D341Med (cell line): ENCODE data around the gene PANK1.
"Not testable (repeated sequence)": the region's sequence is repeated elsewhere in the genome, so short reads cannot be mapped to it uniquely, and the experiment has no call there.

Experiments
- DNase-seq: peaks from one replicate; pipeline ENCODE4 v3.0.0; 2012; ENCODE audit warnings: low spot score

Gene PANK1

DNA sequence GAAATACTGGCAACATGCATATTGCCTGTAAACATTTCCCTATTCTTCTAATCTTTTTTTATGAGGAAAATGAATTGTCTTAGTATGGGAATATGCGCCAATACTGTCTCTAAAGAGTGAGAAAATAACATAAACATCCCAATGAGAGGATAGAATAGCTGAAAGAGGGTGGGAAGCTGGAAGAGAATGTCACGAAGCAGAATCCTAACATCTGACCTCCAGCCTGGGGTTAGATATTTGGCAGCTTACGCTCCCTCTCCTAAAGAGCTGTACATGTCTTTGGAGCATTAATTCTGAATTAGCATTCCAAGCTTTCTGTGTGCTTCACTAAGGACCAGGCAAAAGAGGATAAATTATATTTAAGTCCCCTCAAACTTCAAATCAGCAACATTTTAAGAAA lies 78.0 kb downstream of the PANK1 start:
- DNase-seq = no peak

GRCh38 chr10:89566095-89566950 lies 78.7 kb downstream of the PANK1 start:
- no peak for DNase-seq

DNA sequence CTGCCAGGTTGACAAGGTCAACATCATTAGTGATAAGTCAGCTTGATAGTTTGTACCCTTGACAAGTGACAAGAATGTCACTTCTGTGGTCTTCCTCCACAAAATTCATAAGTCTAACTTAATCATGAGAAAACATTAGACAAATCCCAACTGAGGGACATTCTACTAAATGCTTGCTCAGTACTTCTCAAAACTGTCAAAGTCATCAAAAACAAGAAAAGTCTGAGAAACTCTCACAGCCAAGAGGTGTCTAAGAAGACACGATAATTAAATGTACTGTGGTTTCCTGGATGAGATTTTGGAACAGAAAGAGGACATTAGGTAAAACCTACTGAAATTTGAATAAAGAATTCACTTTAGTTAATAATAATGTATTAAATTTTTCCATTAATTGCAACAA lies 79.9 kb downstream of the PANK1 start:
- DNase-seq = no peak

DNA sequence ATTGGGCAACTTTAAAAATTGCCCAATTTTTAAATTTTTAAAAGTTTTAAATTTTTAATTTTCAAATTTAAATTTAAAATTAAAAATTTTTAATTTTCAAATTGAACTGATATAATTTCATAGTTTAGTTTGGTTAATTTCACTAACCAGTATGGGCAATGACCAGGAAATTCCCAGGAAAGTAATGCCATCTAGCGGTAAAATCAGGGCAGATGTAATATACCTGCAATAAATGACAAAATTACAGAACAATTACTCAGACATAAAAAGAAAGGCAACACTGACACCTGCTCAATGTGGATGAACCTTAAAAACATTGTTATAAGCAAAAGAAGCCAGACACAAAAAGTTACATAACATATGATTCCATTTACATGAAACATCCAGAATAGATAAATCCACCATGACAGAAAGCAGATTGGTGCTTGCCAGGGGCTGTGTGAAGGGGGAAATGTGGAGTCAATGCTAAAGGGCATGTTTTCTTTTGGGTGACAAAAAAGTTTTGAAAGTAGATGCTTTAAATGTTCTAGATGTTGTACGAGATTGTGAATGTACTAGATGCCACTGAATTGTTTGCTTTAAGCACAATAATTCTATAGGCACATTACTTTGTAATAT lies 81.1 kb downstream of the PANK1 start:
- peak; percentile 29 for DNase-seq

DNA sequence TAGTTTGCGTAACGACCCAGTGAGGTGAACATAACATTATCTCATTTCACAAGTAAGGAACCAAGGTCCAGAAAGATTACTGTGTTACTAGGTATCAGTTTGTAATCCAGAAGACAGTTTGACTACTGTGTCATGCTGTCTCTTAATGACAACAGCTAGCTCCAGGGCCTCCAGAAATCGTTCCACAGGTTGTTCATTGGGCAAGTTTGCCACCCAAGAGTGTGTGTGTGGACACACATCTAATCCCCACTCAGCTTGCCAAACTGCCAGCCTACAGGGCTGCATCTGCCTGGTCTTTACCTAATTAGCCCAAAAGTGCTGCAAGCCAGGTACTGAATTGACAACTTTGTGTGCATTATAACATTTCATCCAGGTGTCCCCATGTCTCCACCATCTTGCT lies 81.7 kb downstream of the PANK1 start:
- DNase-seq = no peak

GRCh38 chr10:89556600-89556999 lies 88.4 kb downstream of the PANK1 start:
- no peak for DNase-seq

GRCh38 chr10:89555688-89556445 lies 89.2 kb downstream of the PANK1 start:
- DNase-seq = no peak

GRCh38 chr10:89554433-89554832 lies 90.6 kb downstream of the PANK1 start:
- DNase-seq = no peak

GRCh38 chr10:89553064-89553734 lies 91.8 kb downstream of the PANK1 start:
- DNase-seq = no peak

DNA sequence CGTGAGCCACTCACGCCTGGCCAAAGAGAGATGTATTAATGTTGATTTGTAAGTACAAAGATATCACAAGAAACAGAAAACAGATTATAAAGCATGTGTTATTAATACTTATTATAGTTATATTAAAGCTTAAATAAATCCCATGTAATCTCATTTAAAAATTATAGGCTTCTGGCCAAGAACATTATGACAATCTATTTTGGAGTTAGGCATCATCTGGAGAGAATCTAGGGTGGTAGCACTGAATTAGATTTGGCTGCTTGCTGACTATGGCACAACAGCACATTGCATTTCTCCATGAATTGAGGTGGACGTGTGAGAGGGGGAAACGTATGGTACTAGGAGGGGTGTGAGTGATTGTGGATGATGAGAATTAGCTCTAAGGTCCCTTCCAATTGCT lies 92.8 kb downstream of the PANK1 start:
- no peak for DNase-seq

DNA sequence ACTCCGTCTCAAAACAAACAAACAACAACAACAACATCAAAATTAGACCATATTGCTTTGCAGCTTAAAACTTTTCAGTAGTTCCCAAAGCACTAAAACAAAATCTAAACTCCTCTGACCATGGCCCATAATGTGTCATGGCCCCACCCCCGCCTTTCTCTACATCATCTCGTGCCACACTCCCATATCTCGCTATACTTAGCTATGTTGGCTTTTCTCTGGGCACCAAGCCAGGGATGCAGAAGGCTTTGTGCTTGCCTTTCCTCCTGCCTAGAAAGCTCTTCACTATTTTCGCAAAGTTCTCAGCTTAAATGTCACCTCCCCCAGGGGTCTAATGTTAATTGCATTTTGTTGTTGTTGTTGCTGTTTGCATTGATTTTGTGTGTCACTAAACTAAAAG lies 94.5 kb downstream of the PANK1 start:
- no peak for DNase-seq

DNA sequence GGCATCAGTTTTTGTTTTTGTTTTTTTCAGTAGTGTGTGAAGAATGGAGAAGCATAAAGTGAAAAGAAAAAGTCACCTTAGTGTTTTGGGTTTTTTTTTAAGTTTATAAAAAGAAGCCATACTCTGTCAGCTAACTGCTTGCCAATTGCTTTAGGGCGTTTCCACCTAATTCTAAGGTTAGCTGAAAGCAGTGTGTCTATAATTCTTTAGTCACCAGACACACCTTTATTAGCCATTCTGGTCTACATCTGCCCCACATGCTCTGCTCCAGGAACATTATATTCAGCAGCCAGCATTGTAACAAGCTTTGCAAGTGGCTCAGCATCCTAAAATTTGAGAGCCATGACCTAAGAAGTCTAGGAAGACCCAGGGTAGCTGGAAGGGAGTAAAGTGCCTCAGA lies 95.5 kb downstream of the PANK1 start:
- no peak for DNase-seq

- no peak for DNase-seq
These were observed 96.4 kb downstream of the PANK1 start for GRCh38 chr10:89548673-89549072.

DNA sequence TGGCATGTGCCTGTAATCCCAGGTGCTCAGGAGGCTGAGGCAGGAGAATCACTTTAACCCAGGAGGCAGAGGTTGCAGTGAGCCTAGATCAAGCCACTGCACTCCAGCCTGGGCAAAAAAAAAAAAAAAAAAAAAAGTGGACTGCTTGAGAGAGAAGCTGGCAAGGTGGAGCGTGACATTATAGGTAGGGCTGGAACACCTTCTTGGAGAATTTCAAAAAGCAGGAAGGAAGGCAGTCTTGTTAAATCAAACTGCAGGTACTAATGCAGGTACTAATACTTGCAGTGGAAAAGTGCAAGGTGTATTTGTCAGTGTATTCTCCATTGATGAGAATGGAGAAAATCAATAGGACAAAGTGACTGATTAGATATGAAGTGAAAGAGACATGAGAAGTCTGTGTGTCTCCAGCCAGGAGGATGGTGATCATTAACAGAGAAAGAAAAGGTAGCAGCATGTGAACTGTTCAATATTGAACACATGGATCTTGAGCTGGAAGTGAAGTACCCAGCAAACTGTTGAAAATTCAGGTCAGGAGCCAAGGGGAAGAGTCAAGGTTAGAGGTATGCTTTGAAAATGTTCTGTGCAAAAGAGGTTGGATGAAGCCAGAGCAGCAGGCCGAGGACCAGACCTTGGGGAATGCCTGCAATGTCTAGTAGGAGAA lies 97.1 kb downstream of the PANK1 start:
- no peak for DNase-seq

DNA sequence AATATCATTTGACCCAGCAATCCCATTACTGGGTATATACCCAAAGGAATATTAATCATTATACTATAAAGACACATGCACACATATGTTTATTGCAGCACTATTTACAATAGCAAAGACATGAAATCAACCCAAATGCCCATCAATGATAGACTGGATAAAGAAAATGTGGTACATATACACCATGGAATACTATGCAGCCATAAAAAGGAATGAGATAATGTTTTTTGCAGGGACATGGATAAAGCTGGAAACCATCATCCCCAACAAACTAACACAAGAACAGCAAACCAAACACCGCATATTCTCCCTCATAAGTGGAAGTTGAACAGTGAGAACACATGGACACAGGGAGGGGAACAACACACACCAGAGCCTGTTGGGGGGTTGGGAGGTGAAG lies 98.4 kb downstream of the PANK1 start:
- DNase-seq = not testable (repeated sequence)

DNA sequence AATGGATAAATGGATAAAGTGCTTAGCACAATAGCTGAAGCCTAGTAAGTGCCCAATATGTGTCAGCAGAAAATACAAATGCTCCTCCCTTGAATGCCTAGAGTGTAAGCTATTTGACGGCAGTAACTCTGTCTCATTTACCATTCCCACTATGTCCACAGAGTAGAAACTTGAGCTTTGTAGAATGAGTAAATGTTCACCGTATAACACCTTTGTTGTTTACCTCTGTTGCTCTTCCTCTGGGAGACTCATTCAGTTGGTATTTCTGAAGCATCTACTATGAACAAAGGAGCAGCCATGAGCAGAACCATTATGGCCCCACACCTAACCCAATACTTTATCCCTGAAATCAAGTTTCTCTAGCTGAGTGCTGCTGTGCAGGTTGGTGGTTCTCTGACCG lies 101.2 kb downstream of the PANK1 start:
- DNase-seq = no peak

- DNase-seq = no peak
These were observed 104.6 kb downstream of the PANK1 start for GRCh38 chr10:89540420-89540949.

GRCh38 chr10:89537364-89537763 lies 107.7 kb downstream of the PANK1 start:
- DNase-seq = no peak

GRCh38 chr10:89536013-89536354 lies 109.1 kb downstream of the PANK1 start:
- DNase-seq = no peak

- DNase-seq = peak; percentile 54
These were observed 109.7 kb downstream of the PANK1 start, which contains the start of gene SLC16A12 for GRCh38 chr10:89535171-89536012. Gene SLC16A12 (minus strand): TSS chr10:89535594. CDS start chr10:89462578, 73,016 bp downstream.

DNA sequence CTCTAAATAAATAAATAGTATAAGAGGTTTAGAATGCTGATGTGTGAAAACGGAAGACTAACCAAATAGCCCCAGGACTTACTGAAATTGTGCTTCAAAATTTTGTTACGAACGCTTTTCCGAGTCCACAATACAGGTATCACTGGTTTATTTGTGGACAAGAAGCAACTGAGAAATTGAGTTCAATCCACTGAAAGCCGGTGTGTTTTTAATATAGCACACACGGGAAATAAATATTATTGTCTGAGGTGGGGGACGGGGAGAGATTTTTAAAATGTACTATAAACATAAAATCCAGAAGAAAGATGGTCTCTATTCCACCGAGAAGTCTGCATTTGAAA lies 110.2 kb downstream of the PANK1 start:
- no peak for DNase-seq
